GM18502 (cell line): ENCODE data around the gene OPRD1.
"Not testable (repeated sequence)": the region's sequence is repeated elsewhere in the genome, so short reads cannot be mapped to it uniquely, and the experiment has no call there.

Experiments used
- ATAC-seq: cut with Tn5 transposase; IDR thresholded peaks from one replicate; pipeline ENCODE4 v1.9.1; 2021; ENCODE audit warnings: mild to moderate bottlenecking; ENCODE audit not compliant: unreplicated experiment, poor library complexity

The OPRD1 gene

DNA sequence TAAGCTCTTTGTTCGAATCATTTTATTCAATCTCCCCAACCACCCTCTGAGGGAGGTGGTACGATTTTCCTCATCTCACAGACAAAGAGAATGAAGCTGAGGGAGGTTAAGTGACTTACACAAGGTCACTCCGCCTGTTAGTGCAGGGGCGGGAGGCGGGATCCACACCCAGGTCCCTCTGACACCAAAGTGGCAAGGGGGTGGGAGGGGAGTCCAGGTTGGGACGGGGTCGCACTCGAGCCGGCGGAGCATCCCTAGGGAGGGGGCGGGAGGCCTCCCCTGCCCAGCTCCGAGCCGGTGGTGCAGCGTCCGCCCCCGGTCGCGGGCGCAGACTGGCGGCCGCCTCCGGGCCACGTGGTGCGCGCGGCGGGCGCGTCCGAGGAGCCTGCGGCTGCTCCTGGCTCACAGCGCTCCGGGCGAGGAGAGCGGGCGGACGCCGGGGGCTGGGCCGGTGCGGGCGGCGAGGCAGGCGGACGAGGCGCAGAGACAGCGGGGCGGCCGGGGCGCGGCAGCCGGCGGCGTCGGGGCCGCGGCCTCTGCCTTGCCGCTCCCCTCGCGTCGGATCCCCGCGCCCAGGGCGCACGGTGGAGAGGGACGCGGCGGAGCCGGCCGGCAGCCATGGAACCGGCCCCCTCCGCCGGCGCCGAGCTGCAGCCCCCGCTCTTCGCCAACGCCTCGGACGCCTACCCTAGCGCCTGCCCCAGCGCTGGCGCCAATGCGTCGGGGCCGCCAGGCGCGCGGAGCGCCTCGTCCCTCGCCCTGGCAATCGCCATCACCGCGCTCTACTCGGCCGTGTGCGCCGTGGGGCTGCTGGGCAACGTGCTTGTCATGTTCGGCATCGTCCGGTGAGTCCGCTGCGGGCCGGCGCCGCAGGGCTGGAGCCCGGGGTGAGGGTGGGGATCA, at the start of gene OPRD1:
TSS of gene OPRD1 (plus strand) at position 405 of the 903 bp plus-strand sequence. CDS start at position 619, 214 bp downstream.
- ATAC-seq: no peak

DNA sequence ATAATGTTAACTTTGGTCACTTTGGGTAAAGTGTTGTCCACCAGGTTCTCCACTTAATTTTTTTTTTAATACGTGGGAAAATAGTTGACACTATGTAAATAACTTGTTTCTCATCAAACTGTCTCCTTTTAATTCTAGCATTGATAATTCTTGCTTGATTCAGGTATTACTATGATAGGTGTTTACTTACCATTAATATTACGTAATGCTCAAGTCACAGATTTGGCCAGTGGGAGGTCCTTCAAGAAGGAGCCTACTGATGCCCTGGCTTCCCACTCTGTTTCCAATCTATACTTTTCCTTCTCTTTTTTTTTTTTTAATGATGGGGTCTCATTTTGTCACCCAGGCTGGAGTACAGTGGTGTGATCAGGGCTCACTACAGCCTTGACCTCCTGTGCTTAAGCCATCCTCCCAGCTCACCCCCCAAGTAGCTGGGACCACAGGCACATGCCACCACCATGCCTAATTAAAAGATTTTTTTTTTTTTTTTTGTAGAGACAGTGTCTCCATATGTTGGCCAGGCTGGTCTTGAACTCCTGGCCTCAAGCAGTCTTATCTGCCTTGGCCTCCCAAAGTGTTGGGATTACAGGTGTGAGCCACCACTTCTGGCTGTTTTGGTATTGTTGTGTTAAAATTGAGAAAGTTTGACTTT, 45.3 kb upstream of the OPRD1 start:
- no peak for ATAC-seq

DNA sequence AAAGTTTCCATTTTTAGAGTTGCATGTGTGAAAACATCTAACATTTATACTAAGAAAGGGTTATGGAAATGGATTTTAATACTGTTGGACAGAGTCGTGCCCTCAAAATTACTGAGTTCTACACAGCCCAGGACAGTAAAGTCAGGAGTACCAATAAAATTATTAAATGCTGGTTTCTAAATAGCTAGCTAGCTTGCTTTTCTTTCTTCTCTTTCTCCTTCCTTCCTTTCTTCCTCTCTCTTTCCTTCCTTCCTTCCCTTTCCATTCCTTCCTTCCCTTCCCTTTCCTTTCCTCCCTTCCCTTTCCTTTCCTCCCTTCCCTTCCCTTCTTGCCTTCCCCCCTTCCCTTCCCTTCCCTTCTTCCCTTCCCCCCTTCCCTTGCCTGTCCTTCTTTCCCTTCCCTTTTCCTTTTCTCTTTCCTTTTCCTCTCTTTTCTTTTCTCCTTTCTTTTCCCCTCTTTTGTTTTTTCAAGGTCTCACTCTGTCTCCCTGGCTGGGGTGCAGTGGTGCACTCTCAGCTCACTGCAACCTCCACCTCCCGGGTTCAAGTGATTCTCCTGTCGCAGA, 41.3 kb upstream of the OPRD1 start:
- ATAC-seq: no peak

DNA sequence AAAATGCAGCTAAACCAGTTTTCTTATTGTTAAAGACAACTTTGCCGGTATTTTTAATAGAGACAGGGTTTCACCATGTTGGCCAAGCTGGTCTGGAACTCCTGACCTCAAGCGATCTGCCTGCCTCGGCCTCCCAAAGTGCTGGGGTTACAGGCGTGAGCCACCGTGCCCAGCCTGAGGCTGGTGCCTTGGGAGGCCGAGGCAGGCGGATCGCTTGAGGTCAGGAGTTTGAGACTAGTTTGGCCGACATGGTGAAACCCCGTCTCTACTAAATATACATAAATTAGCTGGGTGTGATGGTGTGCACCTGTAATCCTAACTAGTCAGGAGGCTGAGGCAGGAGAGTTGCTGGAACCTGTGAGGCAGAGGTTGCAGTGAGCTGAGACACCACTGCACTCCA, 40.0 kb upstream of the OPRD1 start:
- not testable (repeated sequence) for ATAC-seq

DNA sequence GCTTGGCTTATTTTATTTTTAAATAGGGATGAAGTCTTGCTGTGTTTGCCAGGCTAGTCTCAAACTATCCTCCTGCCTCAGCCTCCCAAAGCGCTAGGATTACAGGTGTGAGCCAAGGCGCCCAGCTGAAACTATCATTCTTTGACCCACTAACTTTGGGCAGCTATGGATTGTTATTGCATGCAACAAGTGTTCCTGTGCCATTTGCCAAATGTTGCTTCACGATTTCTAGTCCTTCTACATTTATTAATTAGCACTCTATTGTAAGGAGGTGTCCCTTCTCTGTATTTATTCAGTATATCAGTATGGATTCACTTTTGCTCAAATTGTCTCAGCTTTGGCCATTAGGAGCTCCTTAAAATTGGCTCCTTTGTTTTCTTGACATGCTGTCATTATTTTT, 38.9 kb upstream of the OPRD1 start:
- ATAC-seq: no peak

DNA sequence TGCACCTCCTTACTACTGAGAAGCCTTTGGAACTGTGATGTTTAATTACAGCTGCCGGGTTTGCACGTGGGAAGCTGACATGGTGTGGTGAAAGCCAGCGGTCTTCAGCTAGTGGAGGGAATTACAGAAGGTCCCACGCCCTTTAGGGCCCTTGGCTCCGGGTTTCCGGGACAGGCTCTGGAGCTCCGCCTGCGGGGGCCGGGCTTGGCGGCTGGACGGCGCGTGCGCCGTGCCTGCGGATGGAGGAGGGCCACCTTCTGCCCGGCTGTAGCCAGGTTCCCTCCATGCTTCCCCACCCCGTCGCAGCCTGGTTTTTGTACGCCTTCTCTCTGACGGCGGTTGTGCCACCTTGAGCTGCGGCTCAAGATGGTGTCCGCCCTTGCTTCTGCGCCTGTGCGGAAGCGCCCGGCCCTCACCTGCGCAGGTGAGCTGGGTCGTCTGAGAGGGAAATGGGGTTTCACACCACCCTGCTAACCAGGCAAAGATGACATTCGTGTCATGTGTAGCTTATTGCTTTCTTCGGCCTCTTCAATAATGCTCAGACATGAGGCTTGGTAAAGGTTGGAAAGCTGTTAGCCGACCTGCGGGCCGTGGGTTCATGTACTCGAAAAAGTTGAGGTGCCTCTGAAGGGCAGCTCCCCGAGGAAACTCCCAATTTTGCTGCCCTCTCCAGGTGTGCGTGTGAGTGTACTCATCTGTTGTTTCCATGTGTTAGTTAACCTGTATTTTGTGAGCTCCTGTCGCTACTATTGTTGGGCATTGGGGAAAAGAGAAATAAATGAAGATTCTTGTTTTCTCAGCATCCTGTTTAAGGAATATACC, 36.6 kb upstream of the OPRD1 start:
- no peak for ATAC-seq

DNA sequence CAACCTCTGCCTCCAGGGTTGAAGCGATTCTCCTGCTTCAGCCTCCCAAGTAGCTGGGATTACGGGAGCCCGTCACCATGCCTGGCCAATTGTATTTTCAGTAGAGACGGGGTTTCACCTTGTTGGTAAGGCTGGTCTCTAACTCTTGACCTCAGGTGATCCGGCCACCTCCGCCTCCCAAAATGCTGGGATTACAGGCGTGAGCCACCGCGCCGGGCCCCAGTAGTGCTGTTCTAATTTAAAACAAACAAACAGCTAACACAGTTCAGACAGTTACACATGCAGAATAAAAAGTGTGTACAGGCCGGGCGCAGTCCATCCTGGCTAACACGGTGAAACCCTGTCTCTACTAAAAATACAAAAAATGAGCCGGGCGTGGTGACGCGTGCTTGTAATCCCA, 35.6 kb upstream of the OPRD1 start:
- ATAC-seq: no peak

DNA sequence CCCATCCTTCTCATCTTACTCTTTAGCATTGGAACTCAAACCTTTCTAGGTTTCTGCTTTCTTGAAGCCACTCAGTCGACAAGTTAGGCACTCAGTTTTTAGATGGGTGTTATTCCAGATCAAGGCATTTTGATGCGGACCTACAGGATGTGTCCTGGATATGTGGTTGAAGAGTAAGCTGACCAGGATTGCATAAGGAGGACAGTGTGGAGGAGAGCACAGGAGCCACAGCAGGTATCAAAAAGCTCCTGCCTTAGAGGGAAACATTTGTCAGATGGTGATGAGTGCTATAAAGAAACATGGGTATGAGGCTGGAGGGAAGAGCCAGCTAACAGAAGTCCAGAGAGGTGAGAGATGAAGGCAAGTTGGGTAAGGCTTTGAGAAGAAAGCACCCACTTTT, 33.9 kb upstream of the OPRD1 start:
- no peak for ATAC-seq

DNA sequence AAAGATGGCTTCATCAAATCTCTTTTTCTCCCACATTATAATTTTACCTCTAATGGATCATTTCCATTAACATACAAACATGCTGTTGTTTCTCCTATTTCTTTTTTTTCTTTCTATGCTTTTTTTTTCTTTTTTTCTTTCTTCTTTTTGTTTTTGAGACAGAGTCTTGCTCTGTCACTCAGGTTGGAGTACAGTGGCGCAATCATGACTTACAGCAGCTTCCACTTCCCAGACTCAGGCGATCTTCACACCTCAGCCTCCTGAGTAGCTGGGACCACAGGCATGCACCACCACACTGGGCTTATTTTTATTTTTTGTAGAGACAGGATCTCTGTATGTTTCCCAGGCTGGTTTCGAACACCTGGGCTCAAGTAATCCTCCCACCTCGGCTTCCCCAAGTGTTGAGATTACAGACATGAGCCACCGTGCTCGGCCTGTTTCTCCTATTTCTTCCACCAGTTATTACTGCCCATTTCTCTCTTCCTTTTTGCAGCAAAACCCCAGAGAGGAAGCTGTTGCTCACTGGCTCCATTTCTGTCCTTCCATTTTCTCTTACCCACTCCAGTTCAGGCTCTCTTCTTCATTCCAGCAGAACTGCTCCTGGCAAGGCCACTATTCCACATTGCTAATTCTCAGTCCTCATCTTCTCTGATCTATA, 32.1 kb upstream of the OPRD1 start:
- ATAC-seq: no peak

DNA sequence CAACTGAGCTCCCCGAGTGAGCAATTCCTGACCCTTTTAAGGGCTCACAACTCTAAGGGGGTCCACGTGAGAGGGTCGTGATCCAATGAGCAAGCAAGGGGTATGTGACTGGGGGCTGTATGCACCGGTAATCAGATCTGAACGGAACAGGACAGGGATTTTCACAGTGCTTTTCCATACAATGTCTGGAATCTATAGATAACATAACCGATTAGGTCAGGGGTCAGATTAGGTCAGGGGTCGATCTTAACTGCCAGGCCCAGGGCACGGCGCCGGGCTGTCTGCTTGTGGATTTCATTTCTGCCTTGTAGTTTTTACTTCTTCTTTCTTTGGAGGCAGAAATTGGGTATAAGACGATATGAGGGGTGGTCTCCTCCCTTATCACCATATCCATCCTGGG, 30.7 kb upstream of the OPRD1 start:
- ATAC-seq: no peak

DNA sequence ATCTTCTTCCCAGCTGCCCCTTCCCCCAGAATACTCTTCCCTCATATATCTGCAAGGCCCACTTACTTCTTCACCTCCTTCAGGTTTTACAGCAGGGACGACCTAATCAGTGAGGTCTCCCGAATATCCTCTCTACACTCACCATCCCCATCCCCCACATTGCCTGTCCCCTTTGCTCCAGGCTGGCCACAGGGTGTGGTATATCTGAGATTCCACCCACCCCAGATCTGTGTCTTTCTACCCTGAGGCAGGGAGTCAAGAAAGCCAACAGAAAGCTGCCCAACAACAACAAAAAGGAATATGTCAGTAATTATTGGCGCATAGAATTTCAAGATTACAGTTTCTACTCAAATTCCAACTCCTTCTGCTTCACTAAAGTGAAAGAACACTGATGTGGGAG, 30.0 kb upstream of the OPRD1 start:
- no peak for ATAC-seq

DNA sequence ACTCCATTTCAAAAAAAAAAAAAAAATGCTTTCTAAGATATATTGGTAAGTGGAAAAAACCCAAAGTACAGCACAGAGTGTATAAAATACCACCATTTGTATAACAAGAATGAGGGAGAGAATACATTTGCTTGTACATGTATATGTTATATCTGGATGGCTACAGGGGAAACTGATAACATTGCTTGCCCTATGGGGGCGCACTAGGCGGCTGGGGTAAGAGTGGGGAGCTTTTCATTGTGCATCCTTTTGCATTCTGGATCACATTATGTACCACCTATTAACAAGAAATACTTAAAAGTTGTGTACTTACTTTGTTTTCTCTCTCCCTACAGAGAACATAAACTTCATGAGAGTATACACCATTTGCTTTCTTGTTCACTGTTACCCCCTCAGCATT, 28.6 kb upstream of the OPRD1 start:
- ATAC-seq: no peak

DNA sequence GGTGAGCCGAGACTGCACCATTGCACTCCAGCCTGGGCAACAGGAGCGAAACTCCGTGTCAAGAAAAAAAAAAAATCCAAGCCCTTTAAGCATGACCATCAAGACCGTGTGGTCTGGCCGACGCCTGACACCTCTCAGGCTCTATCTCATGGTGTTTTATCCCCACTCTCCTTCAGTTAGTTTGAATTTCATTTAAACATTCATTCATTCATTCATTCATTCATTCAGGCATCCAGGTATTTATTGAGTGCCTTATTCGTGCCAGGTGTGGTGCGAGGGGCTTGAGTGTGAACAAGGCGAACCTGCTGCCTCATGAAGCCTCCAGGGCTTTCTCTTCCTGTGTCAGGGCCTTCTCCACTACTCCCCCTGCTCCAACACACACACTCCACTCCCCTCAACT, 22.6 kb upstream of the OPRD1 start:
- ATAC-seq: no peak

DNA sequence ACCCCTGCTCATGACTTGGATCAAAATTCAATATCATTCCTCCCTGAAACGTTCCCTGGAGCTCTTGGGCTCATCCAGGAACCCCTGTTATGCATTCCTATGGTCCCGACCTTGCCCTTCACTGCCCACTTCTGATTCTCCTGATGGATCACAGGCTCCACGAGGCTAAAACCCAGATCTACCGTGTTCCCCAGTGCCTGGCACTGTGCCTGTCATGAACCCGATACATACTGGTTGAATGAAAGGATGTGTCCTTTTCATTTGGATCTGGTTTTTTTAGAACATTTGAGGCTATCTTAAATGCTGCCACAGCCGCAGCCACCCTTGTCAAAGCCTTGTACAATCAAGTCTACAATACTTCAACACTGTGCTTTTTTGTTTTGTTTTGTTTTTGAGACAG, 22.2 kb upstream of the OPRD1 start:
- no peak for ATAC-seq

DNA sequence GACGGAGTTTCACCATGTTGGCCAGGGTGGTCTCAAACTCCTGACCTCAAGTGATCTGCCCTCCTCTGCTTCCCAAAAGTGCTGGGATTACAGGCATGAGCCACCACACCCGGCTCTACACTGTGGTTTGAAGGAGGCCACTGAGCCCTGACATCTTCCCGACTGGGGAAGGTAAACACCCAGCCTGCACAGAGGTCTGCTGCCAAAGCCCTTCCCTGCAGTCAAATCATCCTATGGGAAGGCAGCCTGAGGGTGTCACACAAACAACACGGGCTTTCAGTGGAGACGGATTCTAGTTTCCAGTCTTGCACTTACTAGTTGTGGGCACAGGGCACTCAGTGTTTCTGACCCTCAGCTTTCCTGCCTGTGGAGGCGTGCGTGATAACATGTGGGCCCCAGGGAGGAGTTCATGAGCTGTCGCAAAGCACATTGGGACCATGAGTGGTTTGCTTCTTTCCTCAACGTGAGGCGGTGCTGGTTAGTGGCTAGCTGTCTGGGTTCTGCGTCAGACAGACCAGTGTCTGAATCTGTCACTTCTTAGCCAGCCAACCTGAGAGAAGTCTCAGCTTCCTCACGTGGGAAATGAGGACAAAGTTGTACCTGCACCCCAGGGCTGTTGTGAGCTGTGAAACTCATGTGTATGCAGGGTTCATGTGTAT, 21.5 kb upstream of the OPRD1 start:
- ATAC-seq: no peak

DNA sequence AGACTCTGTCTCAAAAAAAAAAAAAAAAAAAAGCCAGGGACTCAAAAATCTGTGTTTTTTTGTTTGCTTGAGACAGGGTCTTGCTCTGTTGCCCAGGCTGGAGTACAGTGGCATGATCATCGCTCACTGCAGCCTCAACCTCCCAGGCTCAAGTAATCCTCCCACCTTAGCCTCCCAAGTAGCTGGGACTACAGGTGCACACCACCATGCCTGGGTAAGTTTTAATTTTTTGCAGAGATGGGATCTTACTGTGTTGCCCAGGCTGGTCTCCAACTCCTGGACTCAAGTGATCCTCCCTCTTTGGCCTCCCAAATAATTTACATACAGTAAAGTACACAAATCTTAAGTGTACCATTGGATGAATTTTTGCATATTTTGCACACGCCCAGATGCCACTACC, 20.0 kb upstream of the OPRD1 start:
- ATAC-seq: not testable (repeated sequence)

DNA sequence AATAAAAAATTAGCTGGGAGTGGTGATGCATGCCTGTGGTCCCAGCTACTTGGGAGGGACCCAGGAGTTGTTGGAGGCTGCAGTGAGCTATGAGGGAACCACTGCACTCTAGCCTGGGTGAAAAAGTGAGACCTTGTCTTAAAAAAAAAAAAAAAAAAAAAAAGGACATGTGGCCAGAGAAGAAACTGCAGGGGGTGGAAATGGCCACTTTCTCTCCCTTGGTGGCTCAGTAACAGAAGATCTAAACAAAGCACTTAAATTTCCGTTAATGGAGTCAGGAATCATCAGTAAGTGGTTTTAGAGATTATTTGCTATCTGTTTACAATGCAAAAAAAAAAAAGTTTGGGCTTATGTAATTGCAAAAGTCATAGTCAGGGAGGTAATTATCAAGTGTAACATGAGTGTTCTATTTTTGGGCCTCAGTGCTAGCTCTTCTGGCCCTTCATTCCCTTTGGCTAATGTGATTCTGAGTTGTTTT, 19.3 kb upstream of the OPRD1 start:
- no peak for ATAC-seq

DNA sequence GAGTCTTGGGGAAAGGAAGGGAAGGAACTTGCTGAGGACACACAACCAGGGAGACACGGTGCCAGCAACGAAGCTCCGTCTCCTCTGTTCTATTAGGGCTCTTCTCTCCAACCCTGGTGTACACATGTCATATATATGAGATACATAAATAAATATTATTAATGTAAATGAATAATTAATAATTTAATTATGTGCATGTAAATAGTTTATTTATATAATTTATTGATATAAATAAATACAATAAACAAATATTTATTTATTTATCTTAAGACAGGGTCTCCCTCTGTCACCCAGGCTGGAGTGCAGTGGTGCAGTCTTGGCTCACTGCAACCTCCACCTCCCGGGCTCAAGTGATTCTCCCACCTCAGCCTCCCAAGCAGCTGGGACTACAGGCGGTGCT, 17.4 kb upstream of the OPRD1 start:
- ATAC-seq: not testable (repeated sequence)
